ENCODE measurements around the gene WDFY1. TPM values are rescaled to one million over a fixed set of nuclear protein-coding genes. Genes with fewer than 3 reads are reported as not detected.
A peak's percentile ranks its signal among the peaks of the same experiment; 100 is the strongest.

WDFY1 gene
- polyA plus RNA-seq, 4 donors, result 51.7 to 70.8 (median 61.3) TPM

GRCh38 chr2:223932816-223933800 is 12.0 kb downstream of the WDFY1 start:
- DNase-seq (ENCODE audit: low read depth in 4 of 4, low spot score in 3 of 4), result no peak

- peak in 1 of 4 donors; percentile 8 for DNase-seq (ENCODE audit: low read depth in 4 of 4, low spot score in 3 of 4)
Observed at GRCh38 chr2:223930103-223930976, 14.8 kb downstream of the WDFY1 start.

GRCh38 chr2:223929571-223930102 is 15.5 kb downstream of the WDFY1 start:
- DNase-seq (ENCODE audit: low read depth in 4 of 4, low spot score in 3 of 4), result no peak

- DNase-seq (ENCODE audit: low read depth in 4 of 4, low spot score in 3 of 4), result no peak
Observed at GRCh38 chr2:223928113-223929006, 16.8 kb downstream of the WDFY1 start.

- DNase-seq (ENCODE audit: low read depth in 4 of 4, low spot score in 3 of 4), result no peak
Observed at GRCh38 chr2:223925106-223925505, 20.0 kb downstream of the WDFY1 start.

- no peak for DNase-seq (ENCODE audit: low read depth in 4 of 4, low spot score in 3 of 4)
Observed at GRCh38 chr2:223923976-223924375, 21.2 kb downstream of the WDFY1 start.

GRCh38 chr2:223922308-223922707 is 22.8 kb downstream of the WDFY1 start:
- DNase-seq (ENCODE audit: low read depth in 4 of 4, low spot score in 3 of 4), result no peak

- no peak for DNase-seq (ENCODE audit: low read depth in 4 of 4, low spot score in 3 of 4)
Observed at GRCh38 chr2:223921204-223921603, 23.9 kb downstream of the WDFY1 start.

GRCh38 chr2:223920109-223920508 is 25.0 kb downstream of the WDFY1 start:
- DNase-seq (ENCODE audit: low read depth in 4 of 4, low spot score in 3 of 4), result no peak

GRCh38 chr2:223918671-223919134 is 26.4 kb downstream of the WDFY1 start:
- DNase-seq (ENCODE audit: low read depth in 4 of 4, low spot score in 3 of 4), result no peak

- no peak for DNase-seq (ENCODE audit: low read depth in 4 of 4, low spot score in 3 of 4)
Observed at GRCh38 chr2:223916181-223916920, 28.8 kb downstream of the WDFY1 start.

- no peak for DNase-seq (ENCODE audit: low read depth in 4 of 4, low spot score in 3 of 4)
Observed at GRCh38 chr2:223915071-223915470, 30.1 kb downstream of the WDFY1 start.

- no peak for DNase-seq (ENCODE audit: low read depth in 4 of 4, low spot score in 3 of 4)
Observed at GRCh38 chr2:223914324-223914723, 30.8 kb downstream of the WDFY1 start.

GRCh38 chr2:223909001-223909741 is 36.0 kb downstream of the WDFY1 start:
- no peak for DNase-seq (ENCODE audit: low read depth in 4 of 4, low spot score in 3 of 4)

- DNase-seq (ENCODE audit: low read depth in 4 of 4, low spot score in 3 of 4), result no peak
Observed at GRCh38 chr2:223908304-223908998, 36.7 kb downstream of the WDFY1 start.

- no peak for DNase-seq (ENCODE audit: low read depth in 4 of 4, low spot score in 3 of 4)
Observed at GRCh38 chr2:223905996-223906395, 39.1 kb downstream of the WDFY1 start.

GRCh38 chr2:223901854-223902253 is 43.3 kb downstream of the WDFY1 start:
- no peak for DNase-seq (ENCODE audit: low read depth in 4 of 4, low spot score in 3 of 4)

GRCh38 chr2:223901311-223901710 is 43.8 kb downstream of the WDFY1 start:
- DNase-seq (ENCODE audit: low read depth in 4 of 4, low spot score in 3 of 4), result no peak

All from left renal pelvis (tissue), 4 donors.